ENCODE data around the gene CTXND2. TPM values are rescaled to one million over a fixed set of nuclear protein-coding genes. Genes with fewer than 3 reads are reported as not detected.
A peak's percentile ranks its signal among the peaks of the same experiment; 100 is the strongest.
"Not testable (repeated sequence)": the region's sequence is repeated elsewhere in the genome, so short reads cannot be mapped to it uniquely, and the experiment has no call there.

CTXND2 gene
- polyA plus RNA-seq (2013, experiment 1 of 2): 0.10 TPM
- 0.04 TPM for polyA plus RNA-seq (2013, experiment 2 of 2)

DNA sequence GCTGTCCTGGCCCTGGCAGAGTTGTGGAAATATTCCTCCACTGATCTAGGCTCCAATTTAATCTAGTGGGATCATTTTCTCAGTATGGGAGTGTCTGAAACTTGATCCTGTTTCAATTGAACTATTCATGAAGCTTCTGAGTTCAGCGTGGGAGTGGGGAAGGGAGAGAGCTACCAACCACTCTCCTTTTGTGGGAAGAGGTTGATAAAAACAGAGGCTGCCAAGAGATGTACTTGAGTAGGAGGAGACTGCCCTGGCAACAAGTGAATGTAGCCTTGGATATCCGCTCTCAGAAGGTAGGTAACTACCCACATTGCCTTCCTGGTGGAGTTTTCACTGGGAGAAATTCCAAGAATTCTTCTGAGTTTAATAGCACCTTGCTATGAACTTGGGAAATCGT is at the start of gene CTXND2:
CTXND2 (plus strand) TSS at position 119 of the 400 bp plus-strand sequence. CDS start 25,179 bp downstream, outside the sequence.
- Histone ChIP-seq H3K4me1 (ENCODE audit: control insufficient read depth in 2 of 2, insufficient read depth in 1 of 2, low read depth in 1 of 2, low read length in 2 of 2) (peaks cover 0 to 2% of the 10 kb centered on the region in 2 donors), H3K4ac (ENCODE audit: low read length) (no peak within 1 kb of the TSS), H3K14ac (ENCODE audit: low read length) (no peak within 1 kb of the TSS), H3K79me1 (ENCODE audit: low read depth, low read length) (no peaks in the 10 kb centered on the region), H3K27ac (replicated peaks; ENCODE audit: low read length) (no peak within 1 kb of the TSS), H3K9ac (ENCODE audit: low read depth, low read length, poor library complexity) (no peak within 1 kb of the TSS), H3K18ac (ENCODE audit: low read length) (no peak within 1 kb of the TSS), H2AFZ (ENCODE audit: low read length) (no peak within 1 kb of the TSS), H3K4me3 (ENCODE audit: low read length in 2 of 2) (peak within 1 kb of the TSS in 1 of 2 donors; percentile 69), H2BK12ac (ENCODE audit: low read length) (no peak within 1 kb of the TSS), H4K91ac (ENCODE audit: low read depth, low read length, poor library complexity) (no peak within 1 kb of the TSS), H2AK5ac (ENCODE audit: low read depth, low read length) (no peak within 1 kb of the TSS), H3K9me3 (replicated peaks in 1 of 2; ENCODE audit: control insufficient read depth in 2 of 2, insufficient read depth in 1 of 2, low read depth in 1 of 2, low read length in 2 of 2) (no peaks in the 10 kb centered on the region), H2BK15ac (ENCODE audit: low read length) (no peak within 1 kb of the TSS), H2BK120ac (ENCODE audit: low read depth, low read length) (no peak within 1 kb of the TSS), H3K36me3 (replicated peaks in 1 of 2; ENCODE audit: control insufficient read depth in 2 of 2, insufficient read depth in 2 of 2, low read length in 2 of 2) (no peaks in the 10 kb centered on the region), H3K23ac (ENCODE audit: low read depth, low read length, poor library complexity) (no peak within 1 kb of the TSS), H2BK5ac (ENCODE audit: low read length) (no peak within 1 kb of the TSS), H4K8ac (ENCODE audit: low read depth, low read length) (no peak within 1 kb of the TSS), H3K4me2 (ENCODE audit: insufficient read depth, low read length, poor library complexity, severe bottlenecking) (no peak within 1 kb of the TSS), H3K27me3 (ENCODE audit: control insufficient read depth in 3 of 3, insufficient read depth in 3 of 3, low read depth in 1 of 3, low read length in 3 of 3) (no peaks in the 10 kb centered on the region)
- no peak for DNase-seq (ENCODE audit: low spot score)
- WGBS, 2 donors (ENCODE audit: extremely low coverage in 2 of 2, insufficient read length in 2 of 2, insufficient replicate concordance in 1 of 2): no CpG with 5 or more reads among the region's 3 CpGs

DNA sequence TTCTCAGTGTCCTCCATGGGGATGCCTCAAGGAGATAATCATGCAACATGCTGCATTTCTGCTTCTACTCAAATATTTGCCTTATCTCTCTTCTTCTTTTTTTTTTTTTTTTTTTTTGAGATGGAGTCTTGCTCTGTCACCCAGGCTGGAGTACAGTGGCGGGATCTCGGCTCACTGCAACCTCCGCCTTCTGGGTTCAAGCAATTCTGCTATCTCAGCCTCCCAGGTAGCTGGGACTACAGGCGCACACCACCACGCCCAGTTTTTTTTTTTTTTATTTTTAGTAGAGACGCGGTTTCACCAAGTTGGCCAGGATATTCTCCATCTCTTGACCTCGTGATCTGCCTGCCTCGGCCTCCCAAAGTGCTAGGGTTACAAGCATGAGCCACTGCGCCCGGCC is 46.1 kb upstream of the CTXND2 start:
- not testable (repeated sequence) for H4K91ac ChIP-seq (ENCODE audit: low read depth, low read length, poor library complexity); H2BK5ac ChIP-seq (ENCODE audit: low read length); H2BK15ac ChIP-seq (ENCODE audit: low read length); H3K9ac ChIP-seq (ENCODE audit: low read depth, low read length, poor library complexity); H3K4me1 ChIP-seq (ENCODE audit: control insufficient read depth in 2 of 2, insufficient read depth in 1 of 2, low read depth in 1 of 2, low read length in 2 of 2); H3K4ac ChIP-seq (ENCODE audit: low read length); H2AK5ac ChIP-seq (ENCODE audit: low read depth, low read length); H3K27me3 ChIP-seq (ENCODE audit: control insufficient read depth in 3 of 3, insufficient read depth in 3 of 3, low read depth in 1 of 3, low read length in 3 of 3); H2BK12ac ChIP-seq (ENCODE audit: low read length); H3K4me3 ChIP-seq (ENCODE audit: low read length in 2 of 2); H3K27ac ChIP-seq (replicated peaks; ENCODE audit: low read length); H3K4me2 ChIP-seq (ENCODE audit: insufficient read depth, low read length, poor library complexity, severe bottlenecking); H3K23ac ChIP-seq (ENCODE audit: low read depth, low read length, poor library complexity); H3K79me1 ChIP-seq (ENCODE audit: low read depth, low read length); DNase-seq (ENCODE audit: low spot score); H2BK120ac ChIP-seq (ENCODE audit: low read depth, low read length); H4K8ac ChIP-seq (ENCODE audit: low read depth, low read length); H3K14ac ChIP-seq (ENCODE audit: low read length); H3K18ac ChIP-seq (ENCODE audit: low read length); H2AFZ ChIP-seq (ENCODE audit: low read length); H3K9me3 ChIP-seq (replicated peaks in 1 of 2; ENCODE audit: control insufficient read depth in 2 of 2, insufficient read depth in 1 of 2, low read depth in 1 of 2, low read length in 2 of 2)
- H3K36me3 ChIP-seq (replicated peaks in 1 of 2; ENCODE audit: control insufficient read depth in 2 of 2, insufficient read depth in 2 of 2, low read length in 2 of 2): peaks cover 4 to 40% of the 10 kb centered on the region in 2 donors
- no CpG with 5 or more reads among the region's 11 CpGs for WGBS, 2 donors (ENCODE audit: extremely low coverage in 2 of 2, insufficient read length in 2 of 2, insufficient replicate concordance in 1 of 2)

DNA sequence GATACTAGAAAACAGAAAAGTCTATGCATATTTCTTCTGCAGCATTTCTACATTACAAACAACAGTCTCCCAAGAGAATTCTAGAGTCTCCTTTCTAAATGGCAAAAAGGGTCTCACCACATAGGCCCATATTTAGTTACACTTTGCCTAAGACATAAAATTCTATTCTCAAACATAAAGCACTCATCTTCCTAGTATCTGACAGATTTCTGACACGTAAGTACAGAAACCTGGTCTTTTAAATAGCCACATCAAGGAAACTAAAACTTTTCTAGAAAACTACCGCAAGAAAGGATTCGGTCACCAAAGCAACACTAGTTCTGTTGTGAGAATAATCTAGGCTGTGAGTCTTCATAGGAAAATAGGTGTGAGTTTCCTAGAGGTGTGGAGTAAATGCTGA is 45.3 kb upstream of the CTXND2 start:
- Histone ChIP-seq H3K9me3 (replicated peaks in 1 of 2; ENCODE audit: control insufficient read depth in 2 of 2, insufficient read depth in 1 of 2, low read depth in 1 of 2, low read length in 2 of 2) (no peaks in the 10 kb centered on the region), H4K91ac (ENCODE audit: low read depth, low read length, poor library complexity) (no peak overlapping the region), H2BK12ac (ENCODE audit: low read length) (no peak overlapping the region), H3K14ac (ENCODE audit: low read length) (no peak overlapping the region), H3K23ac (ENCODE audit: low read depth, low read length, poor library complexity) (no peak overlapping the region), H3K27ac (replicated peaks; ENCODE audit: low read length) (no peak overlapping the region), H2BK120ac (ENCODE audit: low read depth, low read length) (no peak overlapping the region), H3K4me2 (ENCODE audit: insufficient read depth, low read length, poor library complexity, severe bottlenecking) (no peak overlapping the region), H3K4ac (ENCODE audit: low read length) (no peak overlapping the region), H3K27me3 (ENCODE audit: control insufficient read depth in 3 of 3, insufficient read depth in 3 of 3, low read depth in 1 of 3, low read length in 3 of 3) (no peaks in the 10 kb centered on the region), H3K4me1 (ENCODE audit: control insufficient read depth in 2 of 2, insufficient read depth in 1 of 2, low read depth in 1 of 2, low read length in 2 of 2) (no peaks in the 10 kb centered on the region), H2BK5ac (ENCODE audit: low read length) (no peak overlapping the region), H3K9ac (ENCODE audit: low read depth, low read length, poor library complexity) (no peak overlapping the region), H3K79me1 (ENCODE audit: low read depth, low read length) (no peaks in the 10 kb centered on the region), H3K4me3 (ENCODE audit: low read length in 2 of 2) (no peak overlapping the region), H3K18ac (ENCODE audit: low read length) (no peak overlapping the region), H4K8ac (ENCODE audit: low read depth, low read length) (no peak overlapping the region), H2BK15ac (ENCODE audit: low read length) (no peak overlapping the region), H3K36me3 (replicated peaks in 1 of 2; ENCODE audit: control insufficient read depth in 2 of 2, insufficient read depth in 2 of 2, low read length in 2 of 2) (peaks cover 1 to 32% of the 10 kb centered on the region in 2 donors), H2AK5ac (ENCODE audit: low read depth, low read length) (no peak overlapping the region), H2AFZ (ENCODE audit: low read length) (no peak overlapping the region)
- WGBS, 2 donors (ENCODE audit: extremely low coverage in 2 of 2, insufficient read length in 2 of 2, insufficient replicate concordance in 1 of 2): no CpG with 5 or more reads among the region's 3 CpGs
- DNase-seq (ENCODE audit: low spot score): no peak

DNA sequence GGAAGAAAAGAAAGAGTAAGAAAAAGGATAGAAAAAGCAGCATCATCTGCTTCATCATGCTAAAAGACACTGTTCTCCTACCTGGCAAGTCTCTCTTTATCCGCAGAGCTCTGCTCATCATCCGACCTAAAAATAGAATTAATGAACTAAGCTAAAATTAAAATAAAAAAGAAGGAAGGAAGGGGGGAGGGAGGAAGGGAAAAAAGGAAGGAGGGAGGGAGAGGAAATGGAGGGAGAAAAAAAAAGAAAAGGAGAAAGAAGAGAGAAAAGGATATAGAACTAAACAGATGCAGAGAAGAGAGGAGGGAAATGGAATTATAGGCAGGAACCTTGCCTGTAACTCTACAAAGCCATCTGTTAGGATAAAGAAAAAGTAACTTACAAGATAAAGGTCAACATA is 44.6 kb upstream of the CTXND2 start:
- Histone ChIP-seq H3K79me1 (ENCODE audit: low read depth, low read length) (no peaks in the 10 kb centered on the region), H3K9me3 (replicated peaks in 1 of 2; ENCODE audit: control insufficient read depth in 2 of 2, insufficient read depth in 1 of 2, low read depth in 1 of 2, low read length in 2 of 2) (no peaks in the 10 kb centered on the region), H2BK5ac (ENCODE audit: low read length) (no peak overlapping the region), H4K91ac (ENCODE audit: low read depth, low read length, poor library complexity) (no peak overlapping the region), H3K18ac (ENCODE audit: low read length) (no peak overlapping the region), H3K4ac (ENCODE audit: low read length) (no peak overlapping the region), H2AK5ac (ENCODE audit: low read depth, low read length) (no peak overlapping the region), H4K8ac (ENCODE audit: low read depth, low read length) (no peak overlapping the region), H3K23ac (ENCODE audit: low read depth, low read length, poor library complexity) (no peak overlapping the region), H3K4me3 (ENCODE audit: low read length in 2 of 2) (no peak overlapping the region), H2AFZ (ENCODE audit: low read length) (no peak overlapping the region), H2BK12ac (ENCODE audit: low read length) (no peak overlapping the region), H3K27ac (replicated peaks; ENCODE audit: low read length) (no peak overlapping the region), H2BK15ac (ENCODE audit: low read length) (no peak overlapping the region), H3K36me3 (replicated peaks in 1 of 2; ENCODE audit: control insufficient read depth in 2 of 2, insufficient read depth in 2 of 2, low read length in 2 of 2) (peaks cover 1 to 25% of the 10 kb centered on the region in 2 donors), H3K4me1 (ENCODE audit: control insufficient read depth in 2 of 2, insufficient read depth in 1 of 2, low read depth in 1 of 2, low read length in 2 of 2) (no peaks in the 10 kb centered on the region), H2BK120ac (ENCODE audit: low read depth, low read length) (no peak overlapping the region), H3K14ac (ENCODE audit: low read length) (no peak overlapping the region), H3K27me3 (ENCODE audit: control insufficient read depth in 3 of 3, insufficient read depth in 3 of 3, low read depth in 1 of 3, low read length in 3 of 3) (no peaks in the 10 kb centered on the region), H3K4me2 (ENCODE audit: insufficient read depth, low read length, poor library complexity, severe bottlenecking) (no peak overlapping the region), H3K9ac (ENCODE audit: low read depth, low read length, poor library complexity) (no peak overlapping the region)
- DNase-seq (ENCODE audit: low spot score): no peak
- no CpG with 5 or more reads among the region's 2 CpGs for WGBS, 2 donors (ENCODE audit: extremely low coverage in 2 of 2, insufficient read length in 2 of 2, insufficient replicate concordance in 1 of 2)

All from neuronal stem cell (in vitro differentiated cells).